Neural cell (in vitro differentiated cells): Measurements from ENCODE around the gene SUCLG2. TPM values are rescaled to one million over a fixed set of nuclear protein-coding genes. Genes with fewer than 3 reads are reported as not detected.

Source experiments
- H2AFZ ChIP-seq: fragments of 200-600, 300-800 bp; sonication (generic), shearing (Covaris generic); 2 replicates; pipeline ENCODE4 v1.6.0; 2014; ENCODE audit warnings: low read depth, mild to moderate bottlenecking, antibody characterized with exemption, low read length, moderate library complexity
- H3F3A ChIP-seq: fragments of 200-600 bp; shearing (Covaris generic); 2 replicates; pipeline ENCODE4 v1.6.1; 2016; ENCODE audit warnings: mild to moderate bottlenecking, moderate library complexity, mixed read lengths, antibody characterized with exemption, low read length; ENCODE audit not compliant: insufficient read depth, poor library complexity, severe bottlenecking
- H3K27ac ChIP-seq: fragments of 200-600, 300-800 bp; sonication (generic), shearing (Covaris generic); 2 replicates; pipeline ENCODE4 v1.5.1; 2014; ENCODE audit warnings: mild to moderate bottlenecking, low read length, moderate library complexity
- H3K27me3 ChIP-seq: fragments of 300-800, 200-600 bp; sonication (generic), shearing (Covaris generic); 2 replicates; pipeline ENCODE4 v1.6.0; 2014; ENCODE audit warnings: mild to moderate bottlenecking, low read depth, low read length, moderate library complexity; ENCODE audit not compliant: insufficient read depth
- H3K36me3 ChIP-seq: fragments of 300-800, 200-600 bp; sonication (generic), shearing (Covaris generic); 2 replicates; pipeline ENCODE4 v1.5.1; 2014; ENCODE audit warnings: mild to moderate bottlenecking, antibody characterized with exemption, low read length, moderate library complexity; ENCODE audit not compliant: insufficient read depth
- H3K4me2 ChIP-seq: fragments of 300-800, 200-600 bp; sonication (generic), shearing (Covaris generic); 2 replicates; pipeline ENCODE4 v1.6.0; 2014; ENCODE audit warnings: mild to moderate bottlenecking, low read length
- H3K4me3 ChIP-seq: fragments of 300-800, 200-600 bp; sonication (generic), shearing (Covaris generic); 2 replicates; pipeline ENCODE4 v1.5.1; 2014; ENCODE audit warnings: mild to moderate bottlenecking, low read length, moderate library complexity
- H3K79me2 ChIP-seq: fragments of 200-600 bp; shearing (Covaris generic); replicated peaks from 2 replicates; pipeline ENCODE4 v1.6.0; 2014; ENCODE audit warnings: mild to moderate bottlenecking, low read length, moderate library complexity; ENCODE audit not compliant: insufficient read depth
- H3K9ac ChIP-seq: fragments of 300-800, 200-600 bp; sonication (generic), shearing (Covaris generic); 2 replicates; pipeline ENCODE4 v1.6.1; 2016; ENCODE audit warnings: mild to moderate bottlenecking, low read length, mixed read lengths
- H3K9me2 ChIP-seq: fragments of 200-600 bp; shearing (Covaris generic); 2 replicates; pipeline ENCODE4 v1.6.1; 2016; ENCODE audit warnings: mild to moderate bottlenecking, low read length, mixed read lengths; ENCODE audit not compliant: insufficient read depth
- H3K9me3 ChIP-seq: fragments of 200-600, 300-800 bp; sonication (generic), shearing (Covaris generic); 2 replicates; pipeline ENCODE4 v1.6.1; 2016; ENCODE audit warnings: mild to moderate bottlenecking, mixed run types, low read length, moderate library complexity, mixed read lengths
- H4K20me1 ChIP-seq: fragments of 200-600 bp; shearing (Covaris generic); 2 replicates; pipeline ENCODE4 v1.6.1; 2016; ENCODE audit warnings: mild to moderate bottlenecking, mixed run types; ENCODE audit not compliant: insufficient read depth
- CTCF ChIP-seq: fragments of 450-650 bp; IDR thresholded peaks from 2 replicates; pipeline ENCODE4 v1.5.1; 2014; ENCODE audit warnings: antibody characterized with exemption, mild to moderate bottlenecking, moderate library complexity; ENCODE audit not compliant: poor library complexity, severe bottlenecking
- EP300 ChIP-seq: fragments of 450-650 bp; conservative IDR thresholded peaks from 2 replicates; pipeline ENCODE4 v1.6.1; 2014; ENCODE audit warnings: antibody characterized with exemption, mild to moderate bottlenecking, moderate library complexity; ENCODE audit not compliant: poor library complexity, severe bottlenecking
- EZH2 ChIP-seq: fragments of 200-600, 300-800 bp; shearing (Covaris generic), sonication (generic); IDR thresholded peaks from 2 replicates; pipeline ENCODE4 v1.6.1; 2014; ENCODE audit warnings: antibody characterized with exemption, low read length, borderline replicate concordance, mild to moderate bottlenecking; ENCODE audit not compliant: insufficient read depth, poor library complexity, severe bottlenecking
- MXI1 ChIP-seq: fragments of 450-650 bp; conservative IDR thresholded peaks from 2 replicates; pipeline ENCODE4 v1.6.1; 2014; ENCODE audit warnings: antibody characterized with exemption, mild to moderate bottlenecking; ENCODE audit not compliant: poor library complexity, severe bottlenecking
- POLR2AphosphoS5 ChIP-seq: IDR thresholded peaks from 2 replicates; pipeline ENCODE4 v1.6.1; 2012
- RAD21 ChIP-seq: fragments of 450-650 bp; conservative IDR thresholded peaks from 2 replicates; pipeline ENCODE4 v1.6.1; 2014; ENCODE audit warnings: antibody characterized with exemption, mild to moderate bottlenecking, moderate library complexity
- REST ChIP-seq: IDR thresholded peaks from 2 replicates; pipeline ENCODE4 v1.6.1; 2012; ENCODE audit warnings: borderline replicate concordance
- SMC3 ChIP-seq: fragments of 450-650 bp; conservative IDR thresholded peaks from 2 replicates; pipeline ENCODE4 v1.6.1; 2014; ENCODE audit warnings: antibody characterized with exemption, mild to moderate bottlenecking, moderate library complexity; ENCODE audit not compliant: poor library complexity
- TAF1 ChIP-seq: IDR thresholded peaks from 2 replicates; pipeline ENCODE4 v1.6.1; 2012; ENCODE audit warnings: low read depth
- polyA plus RNA-seq: library from polyadenylated mRNA; depleted of rRNA; stranded (reverse); fragments of >200 nt; gene quantifications from 2 replicates; pipeline ENCODE4 v1.2.3, GENCODE V29; 2014

The SUCLG2 gene
- polyA plus RNA-seq, 1 donor from 2014 or later, result 0.15 TPM

- H3K79me2 ChIP-seq, result no peaks in the 10 kb centered on the region
- no peaks in the 10 kb centered on the region for H4K20me1 ChIP-seq
- H3K4me2 ChIP-seq, result no peak overlapping the region
- no peaks in the 10 kb centered on the region for H3K9me2 ChIP-seq
- no peaks in the 10 kb centered on the region for H3F3A ChIP-seq
- no peak overlapping the region for H2AFZ ChIP-seq
- no peak overlapping the region for H3K9ac ChIP-seq
- H3K27ac ChIP-seq, result no peak overlapping the region
- H3K4me3 ChIP-seq, result no peak overlapping the region
- no peaks in the 10 kb centered on the region for H3K9me3 ChIP-seq
- no peak for TF ChIP-seq TAF1
- TF ChIP-seq CTCF, result no peak
- TF ChIP-seq POLR2AphosphoS5, result no peak
- no peak for TF ChIP-seq RAD21
- no peak for TF ChIP-seq SMC3
- TF ChIP-seq MXI1, result no peak
- TF ChIP-seq EZH2, result no peak
- TF ChIP-seq REST, result no peak
- no peak for TF ChIP-seq EP300
- H3K27me3 ChIP-seq, result no peaks in the 10 kb centered on the region
- H3K36me3 ChIP-seq, result no peaks in the 10 kb centered on the region
Measured at GRCh38 chr3:67416703-67417102, 237.7 kb downstream of the SUCLG2 start.

GRCh38 chr3:67415511-67415910 lies 238.9 kb downstream of the SUCLG2 start:
- no peaks in the 10 kb centered on the region for H3K36me3 ChIP-seq
- no peaks in the 10 kb centered on the region for H3K9me3 ChIP-seq
- no peak for TF ChIP-seq EZH2
- TF ChIP-seq EP300, result no peak
- no peak for TF ChIP-seq REST
- no peak for TF ChIP-seq CTCF
- TF ChIP-seq RAD21, result no peak
- no peak for TF ChIP-seq POLR2AphosphoS5
- H3K27me3 ChIP-seq, result no peaks in the 10 kb centered on the region
- no peak overlapping the region for H3K27ac ChIP-seq
- no peak overlapping the region for H3K4me3 ChIP-seq
- no peak overlapping the region for H3K4me2 ChIP-seq
- H2AFZ ChIP-seq, result no peak overlapping the region
- H3K9me2 ChIP-seq, result no peaks in the 10 kb centered on the region
- H3K79me2 ChIP-seq, result no peaks in the 10 kb centered on the region
- no peaks in the 10 kb centered on the region for H3F3A ChIP-seq
- no peaks in the 10 kb centered on the region for H4K20me1 ChIP-seq
- H3K9ac ChIP-seq, result no peak overlapping the region
